ENCODE data around the gene RUSF1.
A peak's percentile ranks its signal among the peaks of the same experiment; 100 is the strongest.
"Not testable (repeated sequence)": the region's sequence is repeated elsewhere in the genome, so short reads cannot be mapped to it uniquely, and the experiment has no call there.

The RUSF1 gene

GRCh38 chr16:31507929-31508705, at the start of gene RUSF1:
Gene RUSF1, minus strand, starts transcription at chr16:31508391. Its CDS starts 18 bp downstream, at chr16:31508373.
- intact Hi-C loops (cut with DNase I) = loop anchor here (5.0 kb wide), 1 partner anchor 51 kb away; the partner anchor contains the start of gene ARMC5
- peak; percentile 81 to 97 (median 94) for DNase-seq

GRCh38 chr16:31542763-31543162, 34.6 kb upstream of the RUSF1 start:
- DNase-seq = no peak
- intact Hi-C loops (cut with DNase I) = no loop called here

GRCh38 chr16:31539762-31540161, 31.6 kb upstream of the RUSF1 start:
- intact Hi-C loops (cut with DNase I); DNase-seq: not testable (repeated sequence)

GRCh38 chr16:31538243-31538598, 30.0 kb upstream of the RUSF1 start:
- intact Hi-C loops (cut with DNase I) = not testable (repeated sequence)
- DNase-seq = peak in 1 of 42 donors; percentile 12

DNA sequence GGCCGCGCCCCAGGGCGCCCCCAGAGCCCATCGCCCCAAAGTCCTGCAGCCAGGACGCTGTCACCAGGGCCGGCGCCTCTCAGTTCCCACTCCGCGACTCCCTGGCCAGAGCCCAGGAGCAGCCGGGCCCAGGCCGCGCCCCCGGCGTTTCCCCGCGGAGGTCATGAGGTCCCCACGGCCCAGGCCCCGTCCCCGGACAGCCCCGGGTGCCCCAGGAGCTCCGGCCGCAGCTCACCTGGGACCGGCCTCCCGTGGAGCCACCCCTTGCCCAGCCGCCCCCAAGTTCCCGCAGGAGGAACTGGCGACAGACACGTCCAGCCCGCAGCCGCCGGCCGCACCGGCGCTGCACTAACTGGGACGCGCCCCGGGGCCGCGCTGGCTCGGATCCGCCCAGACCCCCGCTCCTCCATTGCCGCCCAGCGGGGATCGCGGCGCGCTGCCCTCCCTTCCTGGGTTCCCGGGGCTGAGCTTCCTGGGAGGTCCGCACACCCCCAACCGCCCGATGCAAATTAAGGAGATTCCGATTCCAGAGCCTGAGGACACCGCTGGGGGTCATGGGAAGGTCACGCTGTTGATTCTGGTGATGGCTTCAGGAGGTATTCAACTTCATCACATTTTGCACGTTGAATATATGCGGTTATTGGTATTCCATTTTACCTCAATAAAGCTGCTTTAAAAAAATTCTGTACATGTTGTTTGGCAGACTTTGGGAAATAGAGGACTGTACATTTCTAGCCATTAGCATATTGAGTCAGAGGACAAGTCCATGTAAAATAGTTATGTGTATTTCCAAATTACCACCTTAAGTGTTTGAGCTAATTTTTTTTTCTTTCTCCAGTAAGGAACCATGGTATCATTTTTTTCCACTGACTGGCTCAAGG, 29.4 kb upstream of the RUSF1 start:
- intact Hi-C loops (cut with DNase I) = no loop called here
- DNase-seq = peak in 1 of 42 donors; percentile 27

DNA sequence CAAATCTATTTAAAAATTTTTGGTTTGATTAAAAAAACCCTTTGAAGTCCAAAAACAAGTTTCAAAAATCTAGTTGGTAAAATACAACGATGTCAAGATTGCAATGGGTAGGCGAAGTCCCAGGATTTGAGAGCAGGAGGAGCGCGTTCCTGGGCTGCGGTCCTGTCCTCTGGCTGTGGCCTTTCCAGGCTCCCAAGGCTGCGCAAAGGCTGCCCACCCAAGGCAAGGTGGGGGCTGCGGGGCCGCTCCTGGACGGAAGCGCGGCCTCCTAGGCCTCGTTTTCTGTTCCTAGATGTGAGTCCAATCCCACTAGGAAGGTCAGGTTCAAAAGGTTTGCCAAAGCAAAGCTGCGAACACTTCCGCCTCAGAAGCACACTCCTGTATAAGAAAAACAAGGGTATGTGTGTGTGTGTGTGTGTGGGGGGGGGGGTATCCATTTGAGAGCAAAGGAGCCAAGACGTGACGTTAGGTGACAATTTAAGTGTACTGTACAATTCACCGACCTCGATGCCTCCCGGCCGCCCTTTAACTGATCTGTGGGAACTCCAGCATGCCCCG, 28.7 kb upstream of the RUSF1 start:
- intact Hi-C loops (cut with DNase I) = no loop called here
- DNase-seq = peak in 1 of 42 donors; percentile 5

GRCh38 chr16:31535737-31536136, 27.5 kb upstream of the RUSF1 start:
- intact Hi-C loops (cut with DNase I) = no loop called here
- no peak for DNase-seq

GRCh38 chr16:31532896-31533295, 24.7 kb upstream of the RUSF1 start:
- intact Hi-C loops (cut with DNase I) = no loop called here
- DNase-seq = peak in 1 of 42 donors; percentile 3

GRCh38 chr16:31532120-31532519, 23.9 kb upstream of the RUSF1 start:
- DNase-seq = no peak
- intact Hi-C loops (cut with DNase I) = no loop called here

DNA sequence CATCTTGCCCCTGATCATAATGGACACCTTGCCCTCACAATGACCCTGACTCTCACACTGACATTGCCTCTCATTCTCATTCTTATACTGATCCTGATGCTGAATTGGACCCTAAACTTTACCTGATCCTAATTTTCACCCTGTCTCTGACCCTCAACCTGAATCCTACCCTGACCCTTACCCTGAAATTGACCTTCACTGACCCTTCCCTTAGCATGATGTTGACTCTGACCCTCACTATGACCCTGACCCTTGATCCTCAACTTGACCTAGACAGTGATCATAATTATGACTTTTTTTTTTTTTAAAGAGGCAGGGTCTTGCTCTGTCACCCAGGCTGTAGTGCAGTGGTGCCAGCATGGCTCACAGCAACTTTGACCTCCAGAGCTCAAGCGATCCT, 22.9 kb upstream of the RUSF1 start:
- DNase-seq = no peak
- intact Hi-C loops (cut with DNase I) = no loop called here

DNA sequence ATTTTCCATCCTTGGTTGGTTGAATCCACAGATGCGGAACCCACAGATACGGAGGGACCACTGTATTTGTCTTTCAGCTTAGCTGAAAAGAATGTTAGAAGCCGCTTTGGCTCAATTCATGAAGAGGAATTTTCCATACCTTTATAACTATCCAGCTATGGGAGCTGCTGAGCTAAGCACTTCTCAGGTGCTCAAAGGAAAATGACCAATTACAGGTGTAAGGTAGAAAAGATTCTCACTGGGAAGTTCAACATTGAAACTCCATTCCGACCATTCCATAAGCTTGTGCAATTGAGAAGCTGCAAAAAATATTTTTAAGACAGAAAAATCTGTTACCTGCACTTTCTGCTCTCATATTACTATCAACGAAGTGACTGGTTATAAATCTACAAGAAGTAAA, 22.2 kb upstream of the RUSF1 start:
- intact Hi-C loops (cut with DNase I) = no loop called here
- DNase-seq = no peak

GRCh38 chr16:31529937-31530312, 21.7 kb upstream of the RUSF1 start:
- DNase-seq = no peak
- intact Hi-C loops (cut with DNase I) = no loop called here

GRCh38 chr16:31529108-31529936, 21.1 kb upstream of the RUSF1 start:
- intact Hi-C loops (cut with DNase I) = no loop called here
- peak in 2 of 42 donors; percentile 11 to 13 for DNase-seq

DNA sequence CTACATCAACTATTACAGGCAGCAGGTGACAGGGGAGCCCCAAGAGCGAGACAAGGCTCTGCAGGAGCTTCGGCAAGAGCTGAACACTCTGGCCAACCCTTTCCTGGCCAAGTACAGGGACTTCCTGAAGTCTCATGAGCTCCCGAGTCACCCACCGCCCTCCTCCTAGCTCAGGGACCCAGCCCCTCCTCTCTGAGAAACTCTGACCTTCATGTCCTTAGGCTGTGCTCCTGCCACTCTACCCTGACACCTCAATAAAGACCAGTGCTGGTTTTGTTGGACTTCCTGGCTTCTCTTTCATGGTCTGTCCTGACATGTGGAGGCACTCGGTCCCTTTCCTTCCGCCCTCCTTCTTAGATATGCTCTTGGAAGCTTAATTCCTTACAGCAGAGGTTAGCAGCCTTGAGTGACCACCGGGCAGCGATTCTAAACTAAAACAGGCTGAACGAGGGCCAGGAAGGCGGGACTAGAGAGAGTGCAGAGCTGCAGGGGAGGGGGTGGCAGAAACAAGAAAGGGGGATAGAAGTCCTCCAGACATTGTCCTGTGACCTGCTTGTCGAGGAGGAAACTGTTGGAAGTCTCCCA, 20.4 kb upstream of the RUSF1 start:
- intact Hi-C loops (cut with DNase I) = no loop called here
- DNase-seq = no peak

GRCh38 chr16:31527734-31528274, 19.6 kb upstream of the RUSF1 start, which contains the start of gene AHSP:
Gene AHSP, plus strand, starts transcription at chr16:31527900. Its CDS starts 240 bp downstream, at chr16:31528140.
- intact Hi-C loops (cut with DNase I) = no loop called here

GRCh38 chr16:31525113-31525512, 16.9 kb upstream of the RUSF1 start:
- intact Hi-C loops (cut with DNase I) = no loop called here
- DNase-seq = no peak

More at GRCh38 chr16:31527734-31528274, 19.6 kb upstream of the RUSF1 start, which contains the start of gene AHSP:
- DNase-seq = no peak

DNA sequence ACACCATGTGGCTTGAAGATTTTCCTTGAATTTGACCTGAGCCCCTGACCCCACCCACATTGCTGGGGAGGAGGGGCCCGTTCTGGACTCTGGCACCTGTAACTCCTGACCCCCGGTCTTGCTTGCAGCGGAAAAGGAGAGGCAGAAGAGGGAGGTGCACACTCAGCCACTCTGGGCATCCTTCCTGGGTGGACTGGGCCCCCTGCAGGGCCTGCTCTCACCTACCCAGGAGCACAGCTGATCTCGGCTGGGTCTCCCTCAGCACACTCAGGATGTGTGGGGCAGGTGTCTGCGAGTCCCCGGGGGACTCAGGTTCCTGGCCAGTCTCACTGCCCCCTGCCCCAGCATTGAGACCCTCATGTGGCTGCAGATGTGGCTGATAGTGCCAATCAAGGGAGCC, 15.6 kb upstream of the RUSF1 start:
- intact Hi-C loops (cut with DNase I); DNase-seq: not testable (repeated sequence)

GRCh38 chr16:31522071-31522470, 13.9 kb upstream of the RUSF1 start:
- intact Hi-C loops (cut with DNase I) = no loop called here
- DNase-seq = no peak

Measured in head of caudate nucleus (tissue), 42 donors.